H9 (cell line): ENCODE data around the gene KRTAP10-5. TPM values are rescaled to one million over a fixed set of nuclear protein-coding genes. Genes with fewer than 3 reads are reported as not detected.

Experiments used
- DNase-seq: peaks from one replicate; pipeline ENCODE4 v3.0.0-alpha.2; 2017
- H2AFZ ChIP-seq: one replicate; pipeline ENCODE4 v1.6.1; 2013; ENCODE audit warnings: mild to moderate bottlenecking, low read length, control low read depth, moderate library complexity
- H2AK5ac ChIP-seq: 2 replicates; pipeline ENCODE4 v1.6.1; 2013; ENCODE audit warnings: low read length, control low read depth, mixed read lengths; ENCODE audit not compliant: insufficient read length
- H2BK120ac ChIP-seq: one replicate; pipeline ENCODE4 v1.6.1; 2013; ENCODE audit warnings: low read depth, mild to moderate bottlenecking, low read length, control low read depth, inconsistent platforms; ENCODE audit not compliant: poor library complexity, severe bottlenecking
- H2BK12ac ChIP-seq: 2 replicates; pipeline ENCODE4 v1.6.1; 2013; ENCODE audit warnings: low read length, control low read depth, mixed read lengths, low read depth; ENCODE audit not compliant: insufficient read length
- H2BK15ac ChIP-seq: 2 replicates; pipeline ENCODE4 v1.6.1; 2013; ENCODE audit warnings: low read depth, low read length, control low read depth
- H2BK20ac ChIP-seq: one replicate; pipeline ENCODE4 v1.6.1; 2013; ENCODE audit warnings: low read depth, mild to moderate bottlenecking, low read length, control low read depth, inconsistent platforms; ENCODE audit not compliant: poor library complexity, severe bottlenecking
- H2BK5ac ChIP-seq: 2 replicates; pipeline ENCODE4 v1.6.1; 2013; ENCODE audit warnings: low read length, control low read depth, mixed read lengths; ENCODE audit not compliant: insufficient read length
- H3K14ac ChIP-seq: 2 replicates; pipeline ENCODE4 v1.6.1; 2013; ENCODE audit warnings: low read length, control low read depth; ENCODE audit not compliant: insufficient read depth
- H3K18ac ChIP-seq: 2 replicates; pipeline ENCODE4 v1.6.1; 2013; ENCODE audit warnings: low read depth, mild to moderate bottlenecking, mixed read lengths, low read length, control low read depth; ENCODE audit not compliant: insufficient read length
- H3K23ac ChIP-seq: 2 replicates; pipeline ENCODE4 v1.6.1; 2013; ENCODE audit warnings: low read length, control low read depth, mixed read lengths, low read depth; ENCODE audit not compliant: insufficient read length
- H3K23me2 ChIP-seq: 2 replicates; pipeline ENCODE4 v1.6.1; 2013; ENCODE audit warnings: low read depth, mild to moderate bottlenecking, mixed read lengths, low read length, control low read depth; ENCODE audit not compliant: insufficient read length, poor library complexity, severe bottlenecking
- H3K27ac ChIP-seq: 2 replicates; pipeline ENCODE4 v1.5.1; 2013; ENCODE audit warnings: low read length, control low read depth, mixed read lengths, low read depth; ENCODE audit not compliant: insufficient read length
- H3K27me3 ChIP-seq: 2 replicates; pipeline ENCODE4 v1.6.1; 2013; ENCODE audit warnings: low read length, control low read depth, inconsistent platforms; ENCODE audit not compliant: insufficient read depth
- H3K4ac ChIP-seq: 2 replicates; pipeline ENCODE4 v1.6.1; 2013; ENCODE audit warnings: low read depth, mild to moderate bottlenecking, control low read depth, inconsistent platforms, low read length, moderate library complexity
- H3K4me1 ChIP-seq: 2 replicates; pipeline ENCODE4 v1.6.1; 2013; ENCODE audit warnings: low read length, control low read depth, inconsistent platforms; ENCODE audit not compliant: insufficient read depth
- H3K4me2 ChIP-seq: 2 replicates; pipeline ENCODE4 v1.6.1; 2013; ENCODE audit warnings: low read length, control low read depth, mixed read lengths; ENCODE audit not compliant: insufficient read length, insufficient read depth
- H3K56ac ChIP-seq: 2 replicates; pipeline ENCODE4 v1.6.1; 2013; ENCODE audit warnings: low read depth, mild to moderate bottlenecking, mixed read lengths, low read length, control low read depth; ENCODE audit not compliant: insufficient read length
- H3K79me1 ChIP-seq: 2 replicates; pipeline ENCODE4 v1.6.1; 2013; ENCODE audit warnings: low read depth, mild to moderate bottlenecking, moderate library complexity, low read length, control low read depth, inconsistent platforms; ENCODE audit not compliant: insufficient read depth, poor library complexity, severe bottlenecking
- H3K79me2 ChIP-seq: 2 replicates; pipeline ENCODE4 v1.6.1; 2013; ENCODE audit warnings: low read length, control low read depth, inconsistent platforms; ENCODE audit not compliant: insufficient read depth
- H3K9ac ChIP-seq: 2 replicates; pipeline ENCODE4 v1.6.1; 2013; ENCODE audit warnings: low read length, control low read depth, mixed read lengths; ENCODE audit not compliant: insufficient read length; ENCODE audit errors: extremely low read depth
- H3K9me3 ChIP-seq: one replicate; pipeline ENCODE4 v1.6.1; 2013; ENCODE audit warnings: low read depth, low read length, inconsistent platforms; ENCODE audit not compliant: control insufficient read depth
- H3T11ph ChIP-seq: one replicate; pipeline ENCODE4 v1.6.1; 2013; ENCODE audit warnings: mild to moderate bottlenecking, low read length, control low read depth, inconsistent platforms
- H4K20me1 ChIP-seq: one replicate; pipeline ENCODE4 v1.6.1; 2013; ENCODE audit not compliant: control insufficient read depth, insufficient read length, insufficient read depth
- H4K5ac ChIP-seq: 2 replicates; pipeline ENCODE4 v1.6.1; 2013; ENCODE audit warnings: low read depth, mild to moderate bottlenecking, mixed read lengths, low read length, control low read depth; ENCODE audit not compliant: insufficient read length
- H4K8ac ChIP-seq: replicated peaks from 2 replicates; pipeline ENCODE4 v1.6.1; 2013; ENCODE audit warnings: low read length, control low read depth, mixed read lengths, low read depth; ENCODE audit not compliant: insufficient read length
- H4K91ac ChIP-seq: 2 replicates; pipeline ENCODE4 v1.6.1; 2013; ENCODE audit warnings: low read depth, mild to moderate bottlenecking, moderate library complexity, mixed read lengths, low read length, control low read depth; ENCODE audit not compliant: insufficient read length
- H3K27ac Mint-ChIP-seq, 3 experiments: 2 replicates in 2 of 3; 3 replicates in 1 of 3; pipeline ENCODE4 v1.8.0; 2020 to 2021; ENCODE audit warnings: mixed read lengths in 3 of 3, mild to moderate bottlenecking in 1 of 3, moderate library complexity in 1 of 3
- H3K27me3 Mint-ChIP-seq: 2 replicates; pipeline ENCODE4 v1.8.0; 2021; ENCODE audit warnings: low read depth, mild to moderate bottlenecking, moderate library complexity, mixed read lengths
- H3K36me3 Mint-ChIP-seq, 3 experiments: 2 replicates in 2 of 3; 3 replicates in 1 of 3; pipeline ENCODE4 v1.8.0; 2020 to 2021; ENCODE audit warnings: low read depth in 3 of 3, mixed read lengths in 3 of 3; ENCODE audit not compliant: insufficient read depth in 1 of 3
- H3K4me1 Mint-ChIP-seq, 2 experiments: 2 replicates each; pipeline ENCODE4 v1.8.0; 2020; ENCODE audit warnings: mixed read lengths in 2 of 2
- H3K4me3 Mint-ChIP-seq, 2 experiments: 2 replicates in 1 of 2; 3 replicates in 1 of 2; pipeline ENCODE4 v1.8.0; 2020 to 2021; ENCODE audit warnings: mild to moderate bottlenecking in 2 of 2, mixed read lengths in 2 of 2, moderate library complexity in 1 of 2
- H3K9me3 Mint-ChIP-seq, 2 experiments: 2 replicates in 1 of 2; 3 replicates in 1 of 2; pipeline ENCODE4 v1.8.0; 2020; ENCODE audit warnings: mild to moderate bottlenecking in 2 of 2, mixed read lengths in 2 of 2, moderate library complexity in 1 of 2
- CTCF ChIP-seq: fragments of 200-600 bp; sonication (generic); conservative IDR thresholded peaks from 3 replicates; pipeline ENCODE4 v1.8.0; 2021; ENCODE audit warnings: antibody characterized with exemption, mild to moderate bottlenecking
- total RNA-seq: library from RNA; stranded (reverse); gene quantifications from 2 replicates; pipeline ENCODE4 v1.2.1, GENCODE V29; 2021

Gene KRTAP10-5
- total RNA-seq, 1 experiment from 2014 or later: not detected

DNA sequence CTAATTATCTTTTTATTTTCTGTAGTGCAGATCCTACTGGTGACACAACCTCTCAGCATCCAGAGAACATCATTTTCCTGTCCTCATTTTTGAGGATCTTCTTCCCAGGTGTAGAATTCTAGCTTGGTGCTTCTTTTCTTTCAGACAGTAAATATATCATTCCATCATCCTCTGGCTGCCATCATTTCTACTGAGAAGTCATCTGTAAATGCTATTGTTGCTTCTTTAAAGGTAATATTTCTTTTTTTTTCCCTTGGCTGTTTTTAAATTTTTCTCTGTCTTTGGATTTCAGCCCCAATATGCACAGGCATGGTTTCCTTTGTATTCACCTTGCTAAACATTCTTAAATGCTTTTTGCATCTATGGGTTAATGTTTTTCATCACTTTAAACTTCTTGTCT lies 43.2 kb upstream of the KRTAP10-5 start:
- H2BK15ac ChIP-seq: no peak overlapping the region
- Mint-ChIP-seq H3K27me3 (peaks cover 5% of the 10 kb centered on the region), H3K36me3 (peaks cover 12 to 46% (median 30%) of the 10 kb centered on the region in 3 experiments), H3K4me3 (no peak overlapping the region), H3K9me3 (peaks cover 50 to 54% of the 10 kb centered on the region in 2 experiments), H3K27ac (no peak overlapping the region), H3K4me1 (peaks cover 6 to 7% of the 10 kb centered on the region in 2 experiments; a peak in 3 of 4 replicates)
- H3K23ac ChIP-seq: no peak overlapping the region
- no peaks in the 10 kb centered on the region for H3K79me1 ChIP-seq
- no peak overlapping the region for H4K91ac ChIP-seq
- no peak overlapping the region for H3K18ac ChIP-seq
- H3K79me2 ChIP-seq: no peaks in the 10 kb centered on the region
- no peak for DNase-seq
- H3K4me2 ChIP-seq: no peak overlapping the region
- H3K9me3 ChIP-seq: peaks cover 4% of the 10 kb centered on the region
- no peak overlapping the region for H3K4ac ChIP-seq
- no peaks in the 10 kb centered on the region for H4K20me1 ChIP-seq
- TF ChIP-seq CTCF: no peak
- no peak overlapping the region for H4K8ac ChIP-seq
- H3K9ac ChIP-seq: no peak overlapping the region
- H3K23me2 ChIP-seq: no peaks in the 10 kb centered on the region
- H2BK20ac ChIP-seq: no peak overlapping the region
- H3K27ac ChIP-seq: no peak overlapping the region
- H2BK12ac ChIP-seq: no peak overlapping the region
- no peaks in the 10 kb centered on the region for H3K27me3 ChIP-seq
- H3K14ac ChIP-seq: no peak overlapping the region
- H2AFZ ChIP-seq: no peak overlapping the region
- no peak overlapping the region for H2BK5ac ChIP-seq
- H2BK120ac ChIP-seq: no peak overlapping the region
- no peak overlapping the region for H2AK5ac ChIP-seq
- H3K56ac ChIP-seq: no peak overlapping the region
- no peaks in the 10 kb centered on the region for H3K4me1 ChIP-seq
- H3T11ph ChIP-seq: no peak overlapping the region
- no peak overlapping the region for H4K5ac ChIP-seq
